HEK293 (cell line): Measurements from ENCODE around the gene SYNCRIP.

Experiments
- SP2 ChIP-seq: fragments of 450-650 bp; formaldehyde crosslinking; IDR thresholded peaks from 2 replicates; pipeline ENCODE4 v1.5.1; 2016; ENCODE audit warnings: missing biosample characterization, missing genetic modification characterization
- TCF7L2 ChIP-seq: IDR thresholded peaks from 2 replicates; pipeline ENCODE4 v1.6.1; 2011; ENCODE audit warnings: low read depth, mild to moderate bottlenecking, inconsistent platforms, low read length, moderate library complexity, borderline replicate concordance
- ZNF433 ChIP-seq: fragments of 450-650 bp; formaldehyde crosslinking; IDR thresholded peaks from 2 replicates; pipeline ENCODE4 v1.5.1; 2016; ENCODE audit warnings: missing biosample characterization, missing genetic modification characterization, low read depth
- ZNF664 ChIP-seq: fragments of 450-650 bp; formaldehyde crosslinking; IDR thresholded peaks from 2 replicates; pipeline ENCODE4 v1.5.1; 2016; ENCODE audit warnings: missing biosample characterization, missing genetic modification characterization
- ZNF785 ChIP-seq: fragments of 450-650 bp; formaldehyde crosslinking; IDR thresholded peaks from 2 replicates; pipeline ENCODE4 v1.5.1; 2016; ENCODE audit warnings: missing biosample characterization, missing genetic modification characterization
- TF ChIP-seq, protein P1 (sequence below): fragments of 450-650 bp; formaldehyde crosslinking; IDR thresholded peaks from 2 replicates; pipeline ENCODE4 v1.5.1; 2016; ENCODE audit warnings: missing biosample characterization, missing genetic modification characterization
- TF ChIP-seq, protein P2 (sequence below): fragments of 450-650 bp; IDR thresholded peaks from 2 replicates; pipeline ENCODE4 v1.5.1; 2018; ENCODE audit warnings: missing biosample characterization, mild to moderate bottlenecking, missing genetic modification characterization

DNA sequence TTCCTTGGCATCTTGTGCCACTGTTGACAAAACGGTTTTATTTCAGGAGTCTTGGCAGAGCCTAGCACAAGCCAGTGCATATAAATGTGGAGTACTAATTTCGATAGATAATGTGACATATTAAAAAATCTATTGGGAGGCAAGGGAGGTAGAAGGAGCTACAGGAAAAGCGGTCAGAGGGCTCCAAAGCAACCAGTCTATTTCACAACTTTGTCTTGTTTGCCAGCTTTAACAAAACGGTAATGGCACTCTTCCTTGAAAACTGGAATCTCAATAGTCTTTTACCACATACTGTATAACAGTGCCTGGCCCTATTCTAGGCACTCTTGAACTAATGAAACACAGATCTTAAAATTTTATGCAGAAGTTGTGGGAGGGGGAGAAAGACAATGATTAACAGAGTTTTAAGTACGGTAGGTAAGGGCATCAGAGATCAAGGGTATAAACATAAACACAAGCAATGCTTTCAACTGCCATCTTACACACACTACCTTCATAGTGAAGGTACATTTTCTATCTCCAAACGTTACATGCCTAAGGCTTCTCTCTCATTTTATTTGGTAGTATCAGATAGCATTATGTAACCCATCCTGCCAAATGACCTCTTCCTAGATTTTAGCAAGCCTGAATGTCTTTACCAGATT, 33.5 kb upstream of the SYNCRIP start:
- TF ChIP-seq, protein P1, sequence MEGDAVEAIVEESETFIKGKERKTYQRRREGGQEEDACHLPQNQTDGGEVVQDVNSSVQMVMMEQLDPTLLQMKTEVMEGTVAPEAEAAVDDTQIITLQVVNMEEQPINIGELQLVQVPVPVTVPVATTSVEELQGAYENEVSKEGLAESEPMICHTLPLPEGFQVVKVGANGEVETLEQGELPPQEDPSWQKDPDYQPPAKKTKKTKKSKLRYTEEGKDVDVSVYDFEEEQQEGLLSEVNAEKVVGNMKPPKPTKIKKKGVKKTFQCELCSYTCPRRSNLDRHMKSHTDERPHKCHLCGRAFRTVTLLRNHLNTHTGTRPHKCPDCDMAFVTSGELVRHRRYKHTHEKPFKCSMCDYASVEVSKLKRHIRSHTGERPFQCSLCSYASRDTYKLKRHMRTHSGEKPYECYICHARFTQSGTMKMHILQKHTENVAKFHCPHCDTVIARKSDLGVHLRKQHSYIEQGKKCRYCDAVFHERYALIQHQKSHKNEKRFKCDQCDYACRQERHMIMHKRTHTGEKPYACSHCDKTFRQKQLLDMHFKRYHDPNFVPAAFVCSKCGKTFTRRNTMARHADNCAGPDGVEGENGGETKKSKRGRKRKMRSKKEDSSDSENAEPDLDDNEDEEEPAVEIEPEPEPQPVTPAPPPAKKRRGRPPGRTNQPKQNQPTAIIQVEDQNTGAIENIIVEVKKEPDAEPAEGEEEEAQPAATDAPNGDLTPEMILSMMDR = no peak
- TF ChIP-seq ZNF664 (tag by site-specific recombination) (no peak), SP2 (tag by site-specific recombination) (no peak), ZNF785 (tag by site-specific recombination) (no peak), TCF7L2 (no peak), ZNF433 (tag by site-specific recombination) (no peak)
- TF ChIP-seq, protein P2, sequence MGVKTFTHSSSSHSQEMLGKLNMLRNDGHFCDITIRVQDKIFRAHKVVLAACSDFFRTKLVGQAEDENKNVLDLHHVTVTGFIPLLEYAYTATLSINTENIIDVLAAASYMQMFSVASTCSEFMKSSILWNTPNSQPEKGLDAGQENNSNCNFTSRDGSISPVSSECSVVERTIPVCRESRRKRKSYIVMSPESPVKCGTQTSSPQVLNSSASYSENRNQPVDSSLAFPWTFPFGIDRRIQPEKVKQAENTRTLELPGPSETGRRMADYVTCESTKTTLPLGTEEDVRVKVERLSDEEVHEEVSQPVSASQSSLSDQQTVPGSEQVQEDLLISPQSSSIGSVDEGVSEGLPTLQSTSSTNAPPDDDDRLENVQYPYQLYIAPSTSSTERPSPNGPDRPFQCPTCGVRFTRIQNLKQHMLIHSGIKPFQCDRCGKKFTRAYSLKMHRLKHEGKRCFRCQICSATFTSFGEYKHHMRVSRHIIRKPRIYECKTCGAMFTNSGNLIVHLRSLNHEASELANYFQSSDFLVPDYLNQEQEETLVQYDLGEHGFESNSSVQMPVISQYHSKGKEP (tag by site-specific recombination) = no peak
